DLD1 (cell line): ENCODE measurements around the gene CST8.

Source experiments
- in situ Hi-C: cut with HindIII; loops from 2 replicates; pipeline ENCODE4 v1.10.0; 2017; ENCODE audit warnings: low sequenced_read_pairs

CST8 gene

DNA sequence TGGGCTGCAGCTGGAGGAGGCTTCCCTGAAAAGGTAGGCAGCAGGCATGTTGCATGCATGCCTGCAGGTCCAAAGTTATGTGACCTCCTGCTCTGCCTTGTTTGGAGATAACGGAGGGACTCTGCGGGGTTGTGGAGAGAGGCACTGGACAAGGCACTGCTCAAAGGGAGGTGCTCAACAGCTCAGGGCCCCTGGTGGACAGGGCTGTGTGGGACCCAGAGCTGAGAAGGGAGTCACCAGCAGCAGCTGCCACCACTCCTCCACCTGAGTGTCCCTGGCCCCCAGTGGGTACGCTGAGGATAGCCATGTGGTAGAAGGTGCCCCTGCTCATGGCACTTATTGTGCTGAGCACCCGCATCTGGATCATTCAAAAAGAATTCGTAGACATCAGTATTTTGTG lies 15.5 kb upstream of the CST8 start:
- in situ Hi-C loops = no loop called here

- in situ Hi-C loops = no loop called here
Measured at GRCh38 chr20:23476015-23476754, 14.7 kb upstream of the CST8 start.

- in situ Hi-C loops = no loop called here
Measured at GRCh38 chr20:23477223-23477622, 13.7 kb upstream of the CST8 start.

- in situ Hi-C loops = no loop called here
Measured at GRCh38 chr20:23479043-23479442, 11.9 kb upstream of the CST8 start.

GRCh38 chr20:23482138-23482537 lies 8.8 kb upstream of the CST8 start:
- in situ Hi-C loops = no loop called here

GRCh38 chr20:23484081-23484480 lies 6.8 kb upstream of the CST8 start:
- in situ Hi-C loops = no loop called here

DNA sequence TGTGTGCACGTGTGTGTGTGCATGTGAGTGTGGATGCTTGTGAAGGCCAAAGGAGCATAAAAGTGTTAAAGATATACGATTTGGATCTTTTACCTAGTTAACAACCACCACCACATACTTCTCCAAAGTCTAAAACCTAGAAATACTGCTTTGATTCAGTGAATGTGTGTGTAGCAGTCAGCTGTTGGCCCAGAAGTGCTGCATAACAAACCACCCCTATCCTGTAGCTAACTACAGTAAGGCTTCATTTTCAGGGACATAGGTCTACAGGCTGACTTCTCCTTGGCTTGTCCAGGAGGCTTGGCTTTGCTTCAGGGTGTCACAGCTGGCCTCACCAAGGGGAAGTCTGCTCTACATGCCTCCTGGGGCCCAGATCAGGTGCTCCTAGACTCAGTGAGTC lies 2.4 kb upstream of the CST8 start:
- in situ Hi-C loops = no loop called here

DNA sequence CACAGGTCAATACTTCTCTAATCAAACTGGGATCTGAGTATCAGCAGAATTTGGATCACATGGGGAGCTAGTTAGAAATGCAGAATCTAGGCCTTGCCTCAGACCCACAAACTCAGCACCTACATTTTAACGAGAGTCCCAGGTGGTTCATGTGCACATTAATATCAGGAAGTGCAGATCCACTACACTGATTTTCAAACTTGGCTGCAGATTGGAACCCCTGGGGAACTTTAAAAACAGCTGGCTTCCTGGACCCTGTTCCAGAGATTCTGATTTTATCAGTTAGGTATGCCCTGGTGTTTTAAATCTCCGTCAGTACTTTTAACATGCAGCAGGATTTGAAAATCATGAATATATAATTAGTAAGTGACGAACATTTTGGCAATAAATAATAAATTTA lies 1.9 kb upstream of the CST8 start:
- in situ Hi-C loops = no loop called here

DNA sequence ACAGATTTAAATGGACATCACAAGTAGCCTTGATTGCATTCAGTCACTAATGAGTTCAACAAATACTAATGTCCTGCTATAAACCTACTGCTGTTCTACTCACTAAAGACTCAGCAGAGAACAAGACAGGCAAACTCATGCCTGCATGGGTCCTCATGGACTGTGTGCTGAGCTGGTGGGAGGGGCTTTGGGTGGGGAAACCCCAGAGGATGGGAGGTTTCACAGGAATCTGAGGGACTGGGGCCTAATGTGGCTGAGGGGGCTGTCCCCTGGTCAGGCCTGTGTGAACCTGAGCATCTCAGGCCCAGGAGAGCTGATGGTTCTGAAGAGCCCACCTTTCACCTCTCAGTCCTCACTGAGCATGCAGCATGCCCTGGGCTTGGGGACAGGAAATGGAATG lies 1.4 kb downstream of the CST8 start:
- in situ Hi-C loops = no loop called here

DNA sequence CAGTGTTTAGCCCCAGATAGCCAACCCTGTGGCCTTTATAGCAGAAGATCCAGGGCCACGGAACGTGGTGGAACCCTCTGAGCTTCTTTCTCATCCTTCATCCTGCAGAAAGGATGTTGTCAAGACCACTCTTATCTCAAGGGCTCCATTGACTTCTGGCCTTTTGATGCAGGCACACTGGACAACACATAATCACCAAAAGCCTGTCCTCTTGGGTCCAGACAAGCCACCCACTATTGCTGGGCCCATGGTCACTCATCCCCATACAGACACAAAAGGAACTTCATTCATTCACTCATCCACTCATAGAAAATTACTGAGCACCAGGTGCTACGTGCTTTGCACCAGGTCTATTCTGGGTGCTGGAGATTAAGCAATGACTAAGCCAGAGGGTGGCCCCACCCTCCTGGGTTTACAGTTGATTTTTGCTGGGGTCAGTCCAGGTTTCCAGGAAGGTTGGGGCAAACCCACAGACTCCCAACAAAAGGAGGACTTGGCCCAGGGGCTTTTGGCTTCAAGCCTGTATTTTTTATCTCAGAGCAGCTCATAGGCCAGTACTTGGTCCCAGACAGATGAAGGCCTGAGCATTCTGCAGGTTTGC lies 2.4 kb downstream of the CST8 start:
- in situ Hi-C loops = no loop called here

DNA sequence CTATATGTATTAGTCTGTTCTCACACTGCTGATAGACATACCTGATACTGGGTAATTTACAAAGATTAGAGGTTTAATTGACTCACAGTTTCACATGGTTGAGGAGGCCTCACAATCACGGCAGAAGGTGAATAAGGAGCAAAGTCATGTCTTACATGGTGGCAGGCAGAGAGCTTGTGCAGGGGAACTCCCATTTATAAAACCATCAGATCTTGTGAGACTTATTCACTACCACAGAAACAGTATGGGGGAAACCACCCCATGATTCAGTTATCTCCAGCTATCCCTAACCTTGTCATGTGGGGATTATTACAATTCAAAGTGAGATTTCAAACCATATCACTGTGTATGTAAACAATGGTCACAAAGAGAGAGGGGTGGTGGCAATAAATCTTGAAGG lies 6.6 kb downstream of the CST8 start:
- in situ Hi-C loops = no loop called here

- in situ Hi-C loops = no loop called here
Measured at GRCh38 chr20:23501926-23502325, 11.0 kb downstream of the CST8 start.

DNA sequence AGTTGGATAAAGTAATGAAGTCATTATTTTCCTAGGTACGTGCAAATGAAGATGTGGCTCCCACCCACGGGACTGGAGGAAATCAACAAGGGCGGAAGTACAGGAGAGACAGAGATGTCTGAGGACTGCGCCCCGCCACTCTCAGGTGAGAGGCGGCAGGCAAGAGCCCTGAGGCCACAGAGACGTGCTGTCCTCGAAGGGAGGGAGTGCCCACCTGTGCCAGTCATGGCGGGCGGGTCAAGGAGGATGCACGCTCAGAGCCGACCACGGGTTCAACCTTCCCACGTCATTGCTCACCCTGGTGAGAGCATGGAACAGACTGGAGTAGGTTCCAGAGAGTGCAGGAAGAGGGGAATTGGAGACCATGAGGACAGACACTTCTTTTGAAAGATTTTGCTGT lies 12.7 kb downstream of the CST8 start:
- in situ Hi-C loops = no loop called here

- in situ Hi-C loops = no loop called here
Measured at GRCh38 chr20:23507346-23507745, 16.4 kb downstream of the CST8 start.

- in situ Hi-C loops = no loop called here
Measured at GRCh38 chr20:23508449-23509229, 17.7 kb downstream of the CST8 start.

DNA sequence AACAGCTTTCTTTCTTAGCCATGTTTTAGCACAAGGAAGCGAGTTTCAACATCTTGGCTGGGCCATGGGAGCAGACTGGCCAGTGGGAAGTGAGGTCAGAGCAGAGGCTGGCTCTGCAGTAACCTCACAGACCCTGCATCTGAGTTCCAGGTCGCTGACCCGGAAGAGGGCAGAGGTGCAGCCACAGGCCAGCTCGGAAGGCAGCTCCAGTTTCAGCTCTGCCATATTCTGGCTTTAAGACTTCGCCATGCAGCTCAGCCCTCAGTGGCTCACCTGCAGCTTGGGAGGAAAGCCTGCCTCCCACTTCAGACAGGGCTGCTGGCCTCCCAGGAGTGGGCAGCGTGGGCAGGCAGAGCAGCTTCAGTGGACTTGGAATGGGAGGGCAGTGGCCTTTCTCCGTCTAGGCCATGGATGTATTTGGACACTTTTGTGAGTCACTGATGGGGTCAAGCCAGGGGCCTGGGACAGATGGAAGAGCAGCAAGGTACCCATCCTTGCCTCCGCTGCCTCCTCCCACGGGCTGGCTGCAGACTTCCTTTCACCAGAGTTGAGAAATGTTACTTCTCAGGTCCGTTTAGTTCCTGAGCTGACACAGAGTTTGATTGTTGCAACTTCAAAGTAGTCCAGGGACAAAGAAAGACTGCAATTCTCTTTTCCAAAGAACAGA lies 18.5 kb downstream of the CST8 start:
- in situ Hi-C loops = no loop called here

GRCh38 chr20:23510000-23510590 lies 19.2 kb downstream of the CST8 start:
- in situ Hi-C loops = no loop called here

GRCh38 chr20:23513164-23513563 lies 22.2 kb downstream of the CST8 start:
- in situ Hi-C loops = no loop called here

- in situ Hi-C loops = no loop called here
Measured at GRCh38 chr20:23514848-23515247, 23.9 kb downstream of the CST8 start.

- in situ Hi-C loops = no loop called here
Measured at GRCh38 chr20:23515250-23515939, 24.5 kb downstream of the CST8 start.

- in situ Hi-C loops = no loop called here
Measured at GRCh38 chr20:23517719-23518118, 26.8 kb downstream of the CST8 start.
